Stimulated activated CD4-positive, alpha-beta T cell treated with anti-CD3 and anti-CD28 coated beads, Interleukin-1b, Interleukin-23, amount 100 ng/mL, for 48 hours (primary cell): Measurements from ENCODE around the gene GPR143.
A peak's percentile ranks its signal among the peaks of the same experiment; 100 is the strongest.

Experiments
- DNase-seq: peaks from one replicate; pipeline ENCODE4 v3.0.0-alpha.2; 2020

The GPR143 gene

GRCh38 chrX:9707306-9708033, 58.2 kb downstream of the GPR143 start:
- no peak for DNase-seq

GRCh38 chrX:9706421-9706820, 59.2 kb downstream of the GPR143 start:
- DNase-seq: no peak

GRCh38 chrX:9704876-9705465, 60.7 kb downstream of the GPR143 start:
- no peak for DNase-seq

GRCh38 chrX:9703406-9703805, 62.2 kb downstream of the GPR143 start:
- no peak for DNase-seq

GRCh38 chrX:9701790-9702189, 63.9 kb downstream of the GPR143 start:
- no peak for DNase-seq

- DNase-seq: no peak
Observed at GRCh38 chrX:9700555-9700954, 65.1 kb downstream of the GPR143 start.

GRCh38 chrX:9698576-9698975, 67.1 kb downstream of the GPR143 start:
- no peak for DNase-seq

- no peak for DNase-seq
Observed at GRCh38 chrX:9693307-9694001, 72.2 kb downstream of the GPR143 start.

- DNase-seq: no peak
Observed at GRCh38 chrX:9690046-9690445, 75.6 kb downstream of the GPR143 start.

- DNase-seq: no peak
Observed at GRCh38 chrX:9688833-9689232, 76.8 kb downstream of the GPR143 start.

GRCh38 chrX:9687899-9688298, 77.7 kb downstream of the GPR143 start:
- DNase-seq: no peak

- DNase-seq: no peak
Observed at GRCh38 chrX:9683350-9683749, 82.3 kb downstream of the GPR143 start.

- no peak for DNase-seq
Observed at GRCh38 chrX:9682861-9683260, 82.8 kb downstream of the GPR143 start.

GRCh38 chrX:9682456-9682855, 83.2 kb downstream of the GPR143 start:
- no peak for DNase-seq

- DNase-seq: no peak
Observed at GRCh38 chrX:9681422-9681821, 84.2 kb downstream of the GPR143 start.

GRCh38 chrX:9681011-9681410, 84.6 kb downstream of the GPR143 start:
- no peak for DNase-seq

GRCh38 chrX:9678215-9678965, 87.3 kb downstream of the GPR143 start:
- no peak for DNase-seq

GRCh38 chrX:9677098-9677739, 88.4 kb downstream of the GPR143 start:
- peak; percentile 21 for DNase-seq

- no peak for DNase-seq
Observed at GRCh38 chrX:9676738-9677097, 88.9 kb downstream of the GPR143 start.

GRCh38 chrX:9676306-9676705, 89.3 kb downstream of the GPR143 start:
- DNase-seq: no peak
